Lower lobe of right lung (tissue), 2 donors: ENCODE results near the gene OST4. TPM values are rescaled to one million over a fixed set of nuclear protein-coding genes. Genes with fewer than 3 reads are reported as not detected.

ENCODE experiments used
- ATAC-seq, 2 donors: fragments of 200-7000 bp; cut with Tn5 transposase; one replicate each; pipeline ENCODE4 v1.9.1; 2020 to 2022; ENCODE audit warnings: mild to moderate bottlenecking in 2 of 2, moderate library complexity in 2 of 2
- DNase-seq: peaks from one replicate; pipeline ENCODE4 v3.0.0-alpha.2; 2020
- H3K27ac ChIP-seq: fragments of 200-600 bp; one replicate; pipeline ENCODE4 v1.8.0; 2022
- H3K27me3 ChIP-seq: fragments of 200-600 bp; one replicate; pipeline ENCODE4 v1.8.0; 2022; ENCODE audit warnings: low read depth
- H3K36me3 ChIP-seq: fragments of 200-600 bp; one replicate; pipeline ENCODE4 v1.8.0; 2022; ENCODE audit warnings: mild to moderate bottlenecking
- H3K4me1 ChIP-seq: fragments of 200-600 bp; one replicate; pipeline ENCODE4 v1.8.0; 2022
- H3K4me3 ChIP-seq: fragments of 200-600 bp; one replicate; pipeline ENCODE4 v1.8.0; 2022; ENCODE audit warnings: mild to moderate bottlenecking
- H3K9me3 ChIP-seq: fragments of 200-600 bp; one replicate; pipeline ENCODE4 v1.8.0; 2022
- CTCF ChIP-seq: fragments of 200-600 bp; IDR thresholded peaks from one replicate; pipeline ENCODE4 v1.8.0; 2022; ENCODE audit warnings: antibody characterized with exemption, mild to moderate bottlenecking
- intact Hi-C: fragments of 100-400 bp; cut with DNase I; formaldehyde crosslinking; loops from one replicate; pipeline ENCODE4 v1.11.0; 2022
- total RNA-seq: library from RNA; stranded (reverse); fragmentation: NEBNext Ultra II Directional; extraction: Animal tissue kit (Norgen Biotek cat#: 25700); gene quantifications from one replicate; pipeline ENCODE4 v1.2.1, GENCODE V29; 2021
- donor health status: DM: no; HTN: yes; CAD: no; lungs with severe emphysema.

OST4 gene
- total RNA-seq, 1 donor from 2014 or later, result 243 TPM

GRCh38 chr2:27069436-27069835, 2.0 kb downstream of the OST4 start:
- intact Hi-C loops, result no loop called here

GRCh38 chr2:27067385-27067784, 4.1 kb downstream of the OST4 start:
- no peak overlapping the region for H3K4me3 ChIP-seq
- H3K27me3 ChIP-seq, result no peaks in the 10 kb centered on the region
- no peak for ATAC-seq
- peaks cover 36% of the 10 kb centered on the region for H3K4me1 ChIP-seq
- H3K36me3 ChIP-seq, result peaks cover 40% of the 10 kb centered on the region
- no peak for TF ChIP-seq CTCF
- no peaks in the 10 kb centered on the region for H3K9me3 ChIP-seq
- intact Hi-C loops, result no loop called here
- DNase-seq, result no peak
- no peak overlapping the region for H3K27ac ChIP-seq

More at GRCh38 chr2:27069436-27069835, 2.0 kb downstream of the OST4 start:
- TF ChIP-seq CTCF, result no peak
- Histone ChIP-seq H3K27me3 (no peaks in the 10 kb centered on the region), H3K27ac (no peak overlapping the region), H3K36me3 (peaks cover 40% of the 10 kb centered on the region), H3K9me3 (no peaks in the 10 kb centered on the region), H3K4me3 (no peak overlapping the region), H3K4me1 (peaks cover 49% of the 10 kb centered on the region)
- ATAC-seq, result no peak
- DNase-seq, result no peak

- Histone ChIP-seq H3K36me3 (peaks cover 46% of the 10 kb centered on the region), H3K27me3 (no peaks in the 10 kb centered on the region), H3K4me3 (no peak overlapping the region), H3K4me1 (peaks cover 24% of the 10 kb centered on the region), H3K27ac (no peak overlapping the region), H3K9me3 (no peaks in the 10 kb centered on the region)
- no peak for TF ChIP-seq CTCF
- intact Hi-C loops, result no loop called here
- DNase-seq, result no peak
- ATAC-seq, result no peak
Measured at GRCh38 chr2:27065128-27065527, 6.3 kb downstream of the OST4 start.

GRCh38 chr2:27060323-27060722, 11.1 kb downstream of the OST4 start:
- intact Hi-C loops, result no loop called here

GRCh38 chr2:27059141-27059820, 12.2 kb downstream of the OST4 start:
- TF ChIP-seq CTCF, result no peak
- no peak overlapping the region for H3K27ac ChIP-seq
- H3K4me3 ChIP-seq, result no peak overlapping the region
- DNase-seq, result no peak
- H3K27me3 ChIP-seq, result no peaks in the 10 kb centered on the region
- no peaks in the 10 kb centered on the region for H3K9me3 ChIP-seq
- intact Hi-C loops, result no loop called here
- peaks cover 58% of the 10 kb centered on the region for H3K36me3 ChIP-seq
- ATAC-seq, result no peak
- H3K4me1 ChIP-seq, result peaks cover 7% of the 10 kb centered on the region

More at GRCh38 chr2:27060323-27060722, 11.1 kb downstream of the OST4 start:
- H3K4me3 ChIP-seq, result no peak overlapping the region
- no peak for ATAC-seq
- no peak for TF ChIP-seq CTCF
- no peak for DNase-seq
- H3K4me1 ChIP-seq, result peaks cover 7% of the 10 kb centered on the region
- H3K9me3 ChIP-seq, result no peaks in the 10 kb centered on the region
- H3K27me3 ChIP-seq, result no peaks in the 10 kb centered on the region
- H3K27ac ChIP-seq, result no peak overlapping the region
- H3K36me3 ChIP-seq, result peaks cover 55% of the 10 kb centered on the region
